Gastrocnemius medialis (tissue), 4 donors: ENCODE results near the gene OR2B2. TPM values are rescaled to one million over a fixed set of nuclear protein-coding genes. Genes with fewer than 3 reads are reported as not detected.

Experiments
- ATAC-seq, 2 donors: fragments of 150-250 bp; one replicate each; pipeline ENCODE4 v1.9.1; 2016
- DNase-seq, 2 donors: peaks; one replicate each; pipeline ENCODE4 v3.0.0-alpha.2; 2019
- H3K27ac ChIP-seq, 4 donors: fragments of 200-600 bp; sonication (generic); 1 replicate in 1 of 4; 2 replicates in 3 of 4; pipeline ENCODE4 v1.5.1; 2016 to 2018; ENCODE audit warnings: mild to moderate bottlenecking in 2 of 4, moderate library complexity in 1 of 4
- H3K27me3 ChIP-seq, 3 donors: fragments of 200-600 bp; sonication (generic) in 2 of 3; 1 replicate in 1 of 3; 2 replicates in 2 of 3; pipeline versions ENCODE4 v1.5.1 to v1.6.0; 2016 to 2019; ENCODE audit warnings: mild to moderate bottlenecking in 1 of 3, moderate library complexity in 1 of 3
- H3K36me3 ChIP-seq, 2 donors: fragments of 200-600 bp; sonication (generic) in 1 of 2; one replicate each; pipeline ENCODE4 v1.5.1; 2017 to 2018
- H3K4me1 ChIP-seq, 2 donors: fragments of 200-600 bp; sonication (generic) in 1 of 2; one replicate each; pipeline ENCODE4 v1.5.1; 2016 to 2017; ENCODE audit warnings: mild to moderate bottlenecking in 2 of 2
- H3K4me3 ChIP-seq, 4 donors: fragments of 200-600 bp; sonication (generic) in 3 of 4; 1 replicate in 1 of 4; 2 replicates in 3 of 4; pipeline ENCODE4 v1.5.1; 2016 to 2019; ENCODE audit warnings: mild to moderate bottlenecking in 2 of 4
- H3K9me3 ChIP-seq, 3 donors: fragments of 200-600 bp; sonication (generic) in 2 of 3; 1 replicate in 1 of 3; 2 replicates in 2 of 3; pipeline ENCODE4 v1.5.1; 2016 to 2019
- CTCF ChIP-seq, 5 experiments: fragments of 450-650 bp in 3 of 5; fragments of 200-600 bp in 2 of 5; sonication (generic) in 2 of 5; IDR thresholded peaks in 4 of 5; conservative IDR thresholded peaks in 1 of 5; 1 replicate in 4 of 5; 2 replicates in 1 of 5; pipeline ENCODE4 v1.5.1; 2016 to 2019; ENCODE audit warnings: antibody characterized with exemption in 5 of 5, mild to moderate bottlenecking in 3 of 5, moderate library complexity in 3 of 5
- POLR2A ChIP-seq, 2 donors: fragments of 450-650 bp; IDR thresholded peaks; one replicate each; pipeline ENCODE4 v1.6.1; 2017; ENCODE audit warnings: antibody characterized with exemption in 2 of 2, mild to moderate bottlenecking in 2 of 2, moderate library complexity in 2 of 2
- in situ Hi-C, 4 donors: fragments of 200-750 bp; cut with MboI; loops; one replicate each; pipeline versions ENCODE4 v1.15.0 to v1.8.0; 2017; ENCODE audit warnings: low sequenced_read_pairs in 4 of 4
- intact Hi-C: fragments of 100-400 bp; cut with DNase I; formaldehyde crosslinking; loops from one replicate; pipeline ENCODE4 v1.15.1; 2023; ENCODE audit warnings: low total_unique reads
- total RNA-seq, 4 donors: library from RNA; depleted of rRNA; stranded (reverse); fragments of >200 nt; gene quantifications; one replicate each; pipeline versions ENCODE4 v1.1.0 to v1.2.3, GENCODE V29; 2016

OR2B2 gene
- total RNA-seq, 4 donors from 2014 or later = not detected

GRCh38 chr6:27893836-27894807 lies 18.1 kb downstream of the OR2B2 start:
- in situ Hi-C loops = loop anchor here (10.0 to 25.0 kb wide), 8 partner anchors 129 to 739 kb away; partner anchors contain the start of gene ZNF184 (in 2 of the 4)
- ATAC-seq (peak; percentile 85 to 88), DNase-seq (peak; percentile 66 to 83)
- H3K9me3 ChIP-seq = no peaks in the 10 kb centered on the region
- peaks cover 15 to 32% of the 10 kb centered on the region in 2 donors for H3K4me1 ChIP-seq
- TF ChIP-seq POLR2A (IDR thresholded peaks at IDR 0.05) (no peak), CTCF (IDR thresholded peaks at IDR 0.05 in 4 of 5, conservative IDR thresholded peaks at IDR 0.05 in 1 of 5) (no peak)
- peaks cover 40 to 47% (median 40%) of the 10 kb centered on the region in 3 donors for H3K27me3 ChIP-seq
- H3K27ac ChIP-seq = peak overlapping the region; percentile 54 to 67 (median 66)
- intact Hi-C loops = loop anchor here (2.0 to 10.0 kb wide), 8 partner anchors 21 to 1869 kb away; a partner anchor contains a TSS
- peak overlapping the region; percentile 66 to 77 (median 70) for H3K4me3 ChIP-seq
- H3K36me3 ChIP-seq = no peaks in the 10 kb centered on the region

- DNase-seq = peak in 1 of 2 donors; percentile 56
- Histone ChIP-seq H3K27me3 (peaks cover 47 to 56% (median 48%) of the 10 kb centered on the region in 3 donors), H3K27ac (peak overlapping the region in 3 of 4 donors; percentile 36 to 52 (median 49)), H3K4me3 (peak overlapping the region; percentile 66 to 77 (median 70)), H3K4me1 (peaks cover 15 to 32% of the 10 kb centered on the region in 2 donors), H3K36me3 (no peaks in the 10 kb centered on the region), H3K9me3 (no peaks in the 10 kb centered on the region)
- intact Hi-C loops (loop anchor here (2.0 to 10.0 kb wide), 3 partner anchors 20 to 1868 kb away; a partner anchor contains a TSS), in situ Hi-C loops (loop anchor here (10.0 to 25.0 kb wide), 8 partner anchors 128 to 738 kb away; partner anchors contain the start of gene ZNF184 (in 2 of the 4))
- TF ChIP-seq POLR2A (IDR thresholded peaks at IDR 0.05) (peak; percentile 45 to 65), CTCF (IDR thresholded peaks at IDR 0.05 in 4 of 5, conservative IDR thresholded peaks at IDR 0.05 in 1 of 5) (no peak)
- peak; percentile 47 to 62 for ATAC-seq
Measured at GRCh38 chr6:27893059-27893835, 18.9 kb downstream of the OR2B2 start.

GRCh38 chr6:27892649-27893058 lies 19.5 kb downstream of the OR2B2 start:
- in situ Hi-C loops (loop anchor here (10.0 to 25.0 kb wide), 8 partner anchors 128 to 738 kb away; partner anchors contain the start of gene ZNF184 (in 2 of the 4)), intact Hi-C loops (loop anchor here (2.0 to 10.0 kb wide), 3 partner anchors 20 to 1868 kb away; a partner anchor contains a TSS)
- Histone ChIP-seq H3K4me1 (peaks cover 15 to 32% of the 10 kb centered on the region in 2 donors), H3K4me3 (peak overlapping the region; percentile 66 to 77 (median 70)), H3K36me3 (no peaks in the 10 kb centered on the region), H3K9me3 (no peaks in the 10 kb centered on the region), H3K27me3 (peaks cover 50 to 58% (median 52%) of the 10 kb centered on the region in 3 donors), H3K27ac (peak overlapping the region in 1 of 4 donors; percentile 28)
- ATAC-seq (no peak), DNase-seq (no peak)
- no peak for TF ChIP-seq POLR2A (IDR thresholded peaks at IDR 0.05)
- TF ChIP-seq CTCF (IDR thresholded peaks at IDR 0.05 in 4 of 5, conservative IDR thresholded peaks at IDR 0.05 in 1 of 5) = no peak

- peak overlapping the region in 1 of 4 donors; percentile 46 for H3K4me3 ChIP-seq
- H3K27me3 ChIP-seq = peaks cover 51 to 58% (median 52%) of the 10 kb centered on the region in 3 donors
- no peak overlapping the region for H3K27ac ChIP-seq
- H3K36me3 ChIP-seq = no peaks in the 10 kb centered on the region
- intact Hi-C loops (loop anchor here (5.0 to 10.0 kb wide), 2 partner anchors 139 to 1867 kb away; a partner anchor contains a TSS), in situ Hi-C loops (loop anchor here (10.0 to 25.0 kb wide), 8 partner anchors 127 to 737 kb away; partner anchors contain the start of gene ZNF184 (in 2 of the 4))
- H3K9me3 ChIP-seq = no peaks in the 10 kb centered on the region
- ATAC-seq (no peak), DNase-seq (no peak)
- TF ChIP-seq POLR2A (IDR thresholded peaks at IDR 0.05) (no peak), CTCF (IDR thresholded peaks at IDR 0.05 in 4 of 5, conservative IDR thresholded peaks at IDR 0.05 in 1 of 5) (no peak)
- H3K4me1 ChIP-seq = peaks cover 15 to 32% of the 10 kb centered on the region in 2 donors
Measured at GRCh38 chr6:27891320-27891875, 20.8 kb downstream of the OR2B2 start.
